Uterus (tissue), 2 donors: ENCODE data around the gene PER3.

ENCODE experiments used
- CTCF ChIP-seq, 4 experiments: fragments of 200-600 bp in 2 of 4; fragments of 450-650 bp in 2 of 4; sonication (generic) in 2 of 4; IDR thresholded peaks; one replicate each; pipeline ENCODE4 v1.5.1; 2016 to 2019; ENCODE audit warnings: antibody characterized with exemption in 4 of 4, mild to moderate bottlenecking in 2 of 4, moderate library complexity in 1 of 4
- POLR2A ChIP-seq, 2 donors: fragments of 450-650 bp; IDR thresholded peaks; one replicate each; pipeline ENCODE4 v1.6.1; 2016; ENCODE audit warnings: antibody characterized with exemption in 2 of 2, mild to moderate bottlenecking in 1 of 2, moderate library complexity in 1 of 2

- no peak for TF ChIP-seq CTCF (IDR thresholded peaks at IDR 0.05)
- TF ChIP-seq POLR2A (IDR thresholded peaks at IDR 0.05) = no peak
Measured at GRCh38 chr1:7768583-7768982, 15.5 kb upstream of the PER3 start.
